K562 (cell line): ENCODE data around the gene KRTAP5-4. TPM values are rescaled to one million over a fixed set of nuclear protein-coding genes. Genes with fewer than 3 reads are reported as not detected.
A peak's percentile ranks its signal among the peaks of the same experiment; 100 is the strongest.

Experiments used
- ATAC-seq: fragments of 200-7000 bp; cut with Tn5 transposase; 3 replicates; pipeline ENCODE4 v1.9.1; 2020; ENCODE audit warnings: moderate library complexity
- BruUV-seq: library from RNA; stranded (reverse); fragments of 400-500 nt; replicated peaks from 2 replicates; lab custom pipeline; 2021; lab: Mats Ljungman, UMichigan
- CTCF ChIA-PET: fragments of 300-600 bp; formaldehyde crosslinking; extraction: SDS; loops from one replicate; lab custom pipeline; 2021; ENCODE audit warnings: low intra/inter-chr PET ratio; lab: Yijun Ruan, JAX
- POLR2A ChIA-PET: fragments of 300-600, 350-650 bp; sonication (Branson Sonifier 250); formaldehyde crosslinking; extraction: SDS; loops from one replicate; lab custom pipeline; 2021; ENCODE audit warnings: antibody characterized with exemption, inconsistent platforms; lab: Yijun Ruan, JAX
- DNase-seq, 4 experiments: peaks; one replicate each; pipeline versions ENCODE4 v3.0.0 to v3.0.0-alpha.2; 2011 to 2018; ENCODE audit warnings: low spot score in 3 of 4, mixed read lengths in 3 of 4; ENCODE audit errors: extremely low read depth in 1 of 4
- FAIRE-seq: peaks from 2 replicates; lab custom pipeline; 2011; peaks lifted over from hg19 to GRCh38; lab: Jason Lieb, UNC
- H2AFZ ChIP-seq: 2 replicates; pipeline ENCODE4 v1.6.0; 2011; ENCODE audit warnings: low read depth, low read length, control low read depth, inconsistent platforms
- H3K27ac ChIP-seq: fragments of 200-600 bp; 3 replicates; pipeline ENCODE4 v1.8.0; 2011; ENCODE audit warnings: low read depth, mild to moderate bottlenecking, control low read depth, inconsistent platforms, low read length, moderate library complexity, mixed read lengths; ENCODE audit errors: extremely low read depth
- H3K27me3 ChIP-seq, 2 experiments: fragments of 300-600 bp in 1 of 2; 2 replicates in 1 of 2; 3 replicates in 1 of 2; pipeline versions ENCODE4 v1.6.0 to v1.8.0; 2011; ENCODE audit warnings: inconsistent platforms in 2 of 2, low read length in 2 of 2, mild to moderate bottlenecking in 1 of 2, mixed read lengths in 1 of 2, moderate library complexity in 1 of 2; ENCODE audit not compliant: control insufficient read depth in 2 of 2, insufficient read depth in 2 of 2
- H3K36me3 ChIP-seq: fragments of 300-600 bp; 3 replicates; pipeline ENCODE4 v1.8.0; 2011; ENCODE audit warnings: mild to moderate bottlenecking, low read length, inconsistent platforms; ENCODE audit not compliant: control insufficient read depth, insufficient read depth
- H3K4me1 ChIP-seq, 2 experiments: fragments of 200-600 bp in 1 of 2; replicated peaks in 1 of 2; 2 replicates in 1 of 2; 3 replicates in 1 of 2; pipeline versions ENCODE4 v1.5.1 to v1.8.0; 2011; ENCODE audit warnings: inconsistent platforms in 2 of 2, low read length in 2 of 2, mild to moderate bottlenecking in 1 of 2, mixed read lengths in 1 of 2, moderate library complexity in 1 of 2; ENCODE audit not compliant: control insufficient read depth in 2 of 2, insufficient read depth in 2 of 2
- H3K4me2 ChIP-seq: 2 replicates; pipeline ENCODE4 v1.6.1; 2011; ENCODE audit warnings: low read length, control low read depth, inconsistent platforms, mixed read lengths; ENCODE audit not compliant: insufficient read depth
- H3K4me3 ChIP-seq: fragments of 200-600 bp; sonication (generic), shearing (Covaris generic); 2 replicates; pipeline ENCODE4 v1.5.1; 2016; ENCODE audit warnings: control low read depth, inconsistent platforms
- H3K79me2 ChIP-seq: fragments of 200-600 bp; 3 replicates; pipeline ENCODE4 v1.8.0; 2011; ENCODE audit warnings: low read length, inconsistent platforms; ENCODE audit not compliant: control insufficient read depth, insufficient read depth
- H3K9ac ChIP-seq, 2 experiments: 2 replicates each; pipeline versions ENCODE4 v1.6.0 to v1.6.1; 2011; ENCODE audit warnings: low read depth in 2 of 2, low read length in 2 of 2, control low read depth in 1 of 2, inconsistent platforms in 1 of 2, mild to moderate bottlenecking in 1 of 2, mixed read lengths in 1 of 2; ENCODE audit not compliant: insufficient read depth in 1 of 2
- H3K9me1 ChIP-seq: one replicate; pipeline ENCODE4 v1.6.0; 2011; ENCODE audit warnings: inconsistent platforms, mild to moderate bottlenecking, low read length, moderate library complexity; ENCODE audit not compliant: control insufficient read depth, insufficient read depth
- H3K9me3 ChIP-seq: replicated peaks from 2 replicates; pipeline ENCODE4 v1.5.1; 2011; ENCODE audit warnings: low read depth, low read length, inconsistent platforms; ENCODE audit not compliant: control insufficient read depth, insufficient read depth
- H4K20me1 ChIP-seq: replicated peaks from 2 replicates; pipeline ENCODE4 v1.6.1; 2011; ENCODE audit warnings: low read length, inconsistent platforms, mixed read lengths; ENCODE audit not compliant: control insufficient read depth, insufficient read depth
- CHCHD3 ChIP-seq: fragments of 250-450 bp; sonication (Bioruptor Pico); IDR thresholded peaks from 2 replicates; pipeline ENCODE4 v2.1.2; 2022; ENCODE audit warnings: mild to moderate bottlenecking
- KAT2B ChIP-seq: IDR thresholded peaks from one replicate; pipeline ENCODE4 v1.6.1; 2012; ENCODE audit warnings: low read depth, mild to moderate bottlenecking, control low read depth, inconsistent platforms, low read length, moderate library complexity
- LEF1 ChIP-seq: fragments of 450-650 bp; IDR thresholded peaks from 2 replicates; pipeline ENCODE4 v1.6.1; 2016; ENCODE audit warnings: mild to moderate bottlenecking
- SMC3 ChIP-seq: conservative IDR thresholded peaks from 2 replicates; pipeline ENCODE4 v1.6.1; 2011; ENCODE audit warnings: low read depth, low read length, improper control_type of control experiment; ENCODE audit not compliant: insufficient read depth
- TCF3 ChIP-seq: sonication (generic); formaldehyde crosslinking; IDR thresholded peaks from 2 replicates; pipeline ENCODE4 v1.4.0; 2020; ENCODE audit warnings: mild to moderate bottlenecking, missing genetic modification reagents
- ZNF175 ChIP-seq: fragments of 200-800 bp; sonication (Bioruptor generic); IDR thresholded peaks from 2 replicates; pipeline ENCODE4 v1.6.1; 2016; ENCODE audit warnings: low read depth, mild to moderate bottlenecking, missing genetic modification characterization, missing compliant biosample characterization
- WGBS: fragments of 100-300 bp; shearing (Covaris generic); methylation state at CpG from one replicate; pipeline ENCODE4 v1.1.6; 2016; ENCODE audit warnings: low coverage, mixed read lengths; ENCODE audit not compliant: insufficient coverage; ENCODE audit errors: missing lambda C conversion rate; 5-methylcytosine and 5-hydroxymethylcytosine counted together
- in situ Hi-C: fragments of 300-500 bp; cut with MboI; formaldehyde crosslinking; loops from 4 replicates; pipeline ENCODE4 v1.15.0; 2018; ENCODE audit warnings: inconsistent platforms, mixed read lengths
- intact Hi-C: fragments of 100-400 bp; cut with micrococcal nuclease; formaldehyde crosslinking; loops from 2 replicates; pipeline ENCODE4 v1.14.2; 2022
- polyA plus RNA-seq, 8 experiments: library from polyadenylated mRNA; depleted of rRNA in 4 of 8; stranded (reverse) in 5 of 8; unstranded in 3 of 8; fragments of >200 nt; fragmentation: Nextera tagmentation in 2 of 8; fragmentation: Illumina TruSeq in 1 of 8; extraction: Ambion mirVana in 2 of 8; extraction: Trizol in 1 of 8; gene quantifications; 2 replicates each; pipeline versions ENCODE4 v1.2.1 to v1.2.3, GENCODE V29; 2011 to 2014; ENCODE audit warnings: inconsistent platforms in 1 of 8, missing spikeins in 1 of 8
- total RNA-seq, 7 experiments: library from RNA; depleted of rRNA in 6 of 7; stranded (reverse); fragments of >200 nt in 6 of 7; fragmentation: Illumina TruSeq in 2 of 7; extraction: Trizol in 2 of 7; gene quantifications; 2 replicates each; pipeline versions ENCODE4 v1.2.1 to v1.2.3, GENCODE V29; 2011 to 2021; ENCODE audit warnings: low replicate concordance in 1 of 7
- TF ChIP-seq, protein P1 (sequence below): sonication (generic); formaldehyde crosslinking; IDR thresholded peaks from 2 replicates; pipeline ENCODE4 v1.8.1; 2023; ENCODE audit warnings: missing genetic modification reagents, mild to moderate bottlenecking, borderline replicate concordance
- TF ChIP-seq, protein P2 (sequence below): fragments of 450-650 bp; formaldehyde crosslinking; IDR thresholded peaks from 2 replicates; pipeline ENCODE4 v1.4.0; 2022; ENCODE audit warnings: missing genetic modification characterization
- TF ChIP-seq, protein P3 (sequence below), 3 experiments: IDR thresholded peaks in 2 of 3; conservative IDR thresholded peaks in 1 of 3; 2 replicates each; pipeline ENCODE4 v1.5.1; 2011 to 2012; ENCODE audit warnings: low read length in 3 of 3, mild to moderate bottlenecking in 3 of 3, control low read depth in 2 of 3, improper control_type of control experiment in 1 of 3, inconsistent platforms in 1 of 3, low read depth in 1 of 3, mixed read lengths in 1 of 3, moderate library complexity in 1 of 3; ENCODE audit not compliant: insufficient read depth in 2 of 3

KRTAP5-4 gene
- total and polyA plus RNA-seq, 9 of the 15 experiments (the other 6 are each of a cell fraction or from before 2014, with no cell fraction given), result not detected

DNA sequence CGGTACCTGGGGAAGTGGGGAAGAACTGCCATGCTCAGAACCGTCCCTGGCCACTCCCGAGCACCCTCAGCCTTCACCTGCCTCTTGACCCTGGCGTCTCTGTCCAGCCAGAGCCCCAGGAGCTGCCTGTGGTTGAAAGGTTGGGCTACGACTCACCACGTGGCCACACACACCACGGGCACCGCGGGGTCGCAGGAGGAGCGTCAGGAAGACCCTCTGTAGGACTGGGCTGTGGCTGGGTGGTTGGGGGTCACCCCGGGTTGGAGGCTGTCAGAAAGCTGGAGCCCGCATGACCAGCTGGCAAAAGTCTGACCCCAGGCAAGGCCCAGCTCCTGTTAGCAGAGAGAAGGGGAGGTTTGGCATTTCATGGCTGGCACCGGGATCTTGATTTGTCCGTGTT is 19.2 kb upstream of the KRTAP5-4 start (continued):
- TF ChIP-seq, protein P1, sequence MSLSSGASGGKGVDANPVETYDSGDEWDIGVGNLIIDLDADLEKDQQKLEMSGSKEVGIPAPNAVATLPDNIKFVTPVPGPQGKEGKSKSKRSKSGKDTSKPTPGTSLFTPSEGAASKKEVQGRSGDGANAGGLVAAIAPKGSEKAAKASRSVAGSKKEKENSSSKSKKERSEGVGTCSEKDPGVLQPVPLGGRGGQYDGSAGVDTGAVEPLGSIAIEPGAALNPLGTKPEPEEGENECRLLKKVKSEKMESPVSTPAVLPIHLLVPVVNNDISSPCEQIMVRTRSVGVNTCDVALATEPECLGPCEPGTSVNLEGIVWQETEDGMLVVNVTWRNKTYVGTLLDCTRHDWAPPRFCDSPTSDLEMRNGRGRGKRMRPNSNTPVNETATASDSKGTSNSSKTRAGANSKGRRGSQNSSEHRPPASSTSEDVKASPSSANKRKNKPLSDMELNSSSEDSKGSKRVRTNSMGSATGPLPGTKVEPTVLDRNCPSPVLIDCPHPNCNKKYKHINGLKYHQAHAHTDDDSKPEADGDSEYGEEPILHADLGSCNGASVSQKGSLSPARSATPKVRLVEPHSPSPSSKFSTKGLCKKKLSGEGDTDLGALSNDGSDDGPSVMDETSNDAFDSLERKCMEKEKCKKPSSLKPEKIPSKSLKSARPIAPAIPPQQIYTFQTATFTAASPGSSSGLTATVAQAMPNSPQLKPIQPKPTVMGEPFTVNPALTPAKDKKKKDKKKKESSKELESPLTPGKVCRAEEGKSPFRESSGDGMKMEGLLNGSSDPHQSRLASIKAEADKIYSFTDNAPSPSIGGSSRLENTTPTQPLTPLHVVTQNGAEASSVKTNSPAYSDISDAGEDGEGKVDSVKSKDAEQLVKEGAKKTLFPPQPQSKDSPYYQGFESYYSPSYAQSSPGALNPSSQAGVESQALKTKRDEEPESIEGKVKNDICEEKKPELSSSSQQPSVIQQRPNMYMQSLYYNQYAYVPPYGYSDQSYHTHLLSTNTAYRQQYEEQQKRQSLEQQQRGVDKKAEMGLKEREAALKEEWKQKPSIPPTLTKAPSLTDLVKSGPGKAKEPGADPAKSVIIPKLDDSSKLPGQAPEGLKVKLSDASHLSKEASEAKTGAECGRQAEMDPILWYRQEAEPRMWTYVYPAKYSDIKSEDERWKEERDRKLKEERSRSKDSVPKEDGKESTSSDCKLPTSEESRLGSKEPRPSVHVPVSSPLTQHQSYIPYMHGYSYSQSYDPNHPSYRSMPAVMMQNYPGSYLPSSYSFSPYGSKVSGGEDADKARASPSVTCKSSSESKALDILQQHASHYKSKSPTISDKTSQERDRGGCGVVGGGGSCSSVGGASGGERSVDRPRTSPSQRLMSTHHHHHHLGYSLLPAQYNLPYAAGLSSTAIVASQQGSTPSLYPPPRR (CRISPR knock-in tag), result no peak

DNA sequence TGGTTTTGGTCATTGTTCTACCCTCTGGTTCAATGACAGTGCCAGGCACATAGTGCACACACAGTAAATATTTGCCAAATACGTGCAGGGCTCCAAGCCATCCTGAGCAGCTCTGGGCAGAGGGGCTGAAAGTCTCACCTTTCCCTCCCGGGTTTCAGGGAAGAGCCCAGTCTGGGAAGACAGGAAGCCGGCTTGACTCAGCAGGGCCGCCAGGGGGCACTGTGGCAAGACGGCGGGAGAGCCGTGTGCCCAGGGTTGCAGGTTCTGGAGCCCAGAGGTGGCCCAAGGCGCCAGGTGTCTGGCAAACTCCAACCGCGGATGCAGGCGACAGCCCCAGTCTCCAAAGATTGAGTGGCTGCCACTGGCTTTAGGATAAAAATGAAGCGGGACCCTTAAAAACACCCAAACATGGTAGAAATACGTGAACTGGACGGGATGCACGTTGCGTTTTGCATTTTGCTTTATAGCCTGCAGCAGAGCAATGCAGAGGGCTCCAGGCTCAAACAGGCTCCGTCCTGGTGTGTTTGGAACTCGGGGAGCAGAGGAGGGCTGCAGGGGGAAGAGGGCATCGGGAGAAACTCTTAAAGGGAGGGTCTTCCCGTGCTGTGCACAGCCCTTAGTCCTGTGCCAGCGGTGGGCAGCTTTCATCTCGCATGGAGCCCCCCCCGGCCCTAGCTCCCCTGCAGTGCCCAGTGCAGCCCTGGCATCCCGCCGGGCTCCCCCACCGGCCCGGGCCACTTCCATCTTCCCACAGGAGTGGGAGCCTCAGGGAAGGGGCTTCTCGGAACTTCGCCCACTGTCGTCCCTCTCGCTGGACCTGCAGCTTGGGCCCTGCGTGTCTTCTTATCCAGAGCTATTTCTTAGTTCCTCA is 18.4 kb upstream of the KRTAP5-4 start:
- WGBS, result 5% methylated on average over 32 of the region's 32 CpGs
- BruUV-seq, result no TSS peak
- peaks cover 0 to 9% of the 10 kb centered on the region in 2 experiments; a peak in 2 of 5 replicates for H3K4me1 ChIP-seq
- peak; percentile 74 for FAIRE-seq
- POLR2A ChIA-PET, result no interaction called here
- no peaks in the 10 kb centered on the region for H3K79me2 ChIP-seq
- H2AFZ ChIP-seq, result no peak overlapping the region
- in situ Hi-C loops (no loop called here), intact Hi-C loops (no loop called here)
- H3K27ac ChIP-seq, result no peak overlapping the region
- peaks cover 8% of the 10 kb centered on the region for H4K20me1 ChIP-seq
- no peak overlapping the region for H3K9ac ChIP-seq
- H3K9me3 ChIP-seq, result no peaks in the 10 kb centered on the region
- CTCF ChIA-PET, result interaction anchor here (0.6 kb wide), 1 partner anchor 13 kb away, joined by 3 read pairs; no protein-coding TSS in a partner anchor
- peak; percentile 50 to 79 (median 72) for DNase-seq
- peak; percentile 92 for ATAC-seq
- no peak overlapping the region for H3K4me2 ChIP-seq
- H3K4me3 ChIP-seq, result no peak overlapping the region
- no peaks in the 10 kb centered on the region for H3K9me1 ChIP-seq
- H3K27me3 ChIP-seq, result peaks cover 8 to 63% of the 10 kb centered on the region in 2 experiments; a peak in 4 of 5 replicates
- no peaks in the 10 kb centered on the region for H3K36me3 ChIP-seq
- TF ChIP-seq CHCHD3 (CRISPR knock-in tag) (no peak), SMC3 (0 out of 2 replicates have a peak, but pooled peaks have one; percentile 9), KAT2B (no peak), LEF1 (no peak), ZNF175 (CRISPR knock-in tag) (no peak), TCF3 (CRISPR knock-in tag) (no peak)
- TF ChIP-seq, protein P2, sequence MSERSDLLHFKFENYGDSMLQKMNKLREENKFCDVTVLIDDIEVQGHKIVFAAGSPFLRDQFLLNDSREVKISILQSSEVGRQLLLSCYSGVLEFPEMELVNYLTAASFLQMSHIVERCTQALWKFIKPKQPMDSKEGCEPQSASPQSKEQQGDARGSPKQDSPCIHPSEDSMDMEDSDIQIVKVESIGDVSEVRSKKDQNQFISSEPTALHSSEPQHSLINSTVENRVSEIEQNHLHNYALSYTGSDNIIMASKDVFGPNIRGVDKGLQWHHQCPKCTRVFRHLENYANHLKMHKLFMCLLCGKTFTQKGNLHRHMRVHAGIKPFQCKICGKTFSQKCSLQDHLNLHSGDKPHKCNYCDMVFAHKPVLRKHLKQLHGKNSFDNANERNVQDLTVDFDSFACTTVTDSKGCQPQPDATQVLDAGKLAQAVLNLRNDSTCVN (CRISPR knock-in tag), result no peak
- TF ChIP-seq, protein P3, sequence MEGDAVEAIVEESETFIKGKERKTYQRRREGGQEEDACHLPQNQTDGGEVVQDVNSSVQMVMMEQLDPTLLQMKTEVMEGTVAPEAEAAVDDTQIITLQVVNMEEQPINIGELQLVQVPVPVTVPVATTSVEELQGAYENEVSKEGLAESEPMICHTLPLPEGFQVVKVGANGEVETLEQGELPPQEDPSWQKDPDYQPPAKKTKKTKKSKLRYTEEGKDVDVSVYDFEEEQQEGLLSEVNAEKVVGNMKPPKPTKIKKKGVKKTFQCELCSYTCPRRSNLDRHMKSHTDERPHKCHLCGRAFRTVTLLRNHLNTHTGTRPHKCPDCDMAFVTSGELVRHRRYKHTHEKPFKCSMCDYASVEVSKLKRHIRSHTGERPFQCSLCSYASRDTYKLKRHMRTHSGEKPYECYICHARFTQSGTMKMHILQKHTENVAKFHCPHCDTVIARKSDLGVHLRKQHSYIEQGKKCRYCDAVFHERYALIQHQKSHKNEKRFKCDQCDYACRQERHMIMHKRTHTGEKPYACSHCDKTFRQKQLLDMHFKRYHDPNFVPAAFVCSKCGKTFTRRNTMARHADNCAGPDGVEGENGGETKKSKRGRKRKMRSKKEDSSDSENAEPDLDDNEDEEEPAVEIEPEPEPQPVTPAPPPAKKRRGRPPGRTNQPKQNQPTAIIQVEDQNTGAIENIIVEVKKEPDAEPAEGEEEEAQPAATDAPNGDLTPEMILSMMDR (IDR thresholded peaks at IDR 0.05 in 2 of 3, conservative IDR thresholded peaks at IDR 0.05 in 1 of 3; ENCODE audit: insufficient read depth in 2 of 3, low read depth in 1 of 3, low read length in 3 of 3), result peak; percentile 65 to 88 (median 69)
